PC-9 (cell line): ENCODE data around the gene IL11.

Experiments
- EZH2 ChIP-seq: fragments of 200-600 bp; sonication (generic); IDR thresholded peaks from 2 replicates; pipeline ENCODE4 v1.8.0; 2017; ENCODE audit warnings: antibody characterized with exemption, low read depth
- TF ChIP-seq, protein P1 (sequence below): fragments of 200-600 bp; sonication (generic); conservative IDR thresholded peaks from 2 replicates; pipeline ENCODE4 v1.6.1; 2017; ENCODE audit warnings: mixed run types, antibody characterized with exemption, mild to moderate bottlenecking, moderate library complexity

DNA sequence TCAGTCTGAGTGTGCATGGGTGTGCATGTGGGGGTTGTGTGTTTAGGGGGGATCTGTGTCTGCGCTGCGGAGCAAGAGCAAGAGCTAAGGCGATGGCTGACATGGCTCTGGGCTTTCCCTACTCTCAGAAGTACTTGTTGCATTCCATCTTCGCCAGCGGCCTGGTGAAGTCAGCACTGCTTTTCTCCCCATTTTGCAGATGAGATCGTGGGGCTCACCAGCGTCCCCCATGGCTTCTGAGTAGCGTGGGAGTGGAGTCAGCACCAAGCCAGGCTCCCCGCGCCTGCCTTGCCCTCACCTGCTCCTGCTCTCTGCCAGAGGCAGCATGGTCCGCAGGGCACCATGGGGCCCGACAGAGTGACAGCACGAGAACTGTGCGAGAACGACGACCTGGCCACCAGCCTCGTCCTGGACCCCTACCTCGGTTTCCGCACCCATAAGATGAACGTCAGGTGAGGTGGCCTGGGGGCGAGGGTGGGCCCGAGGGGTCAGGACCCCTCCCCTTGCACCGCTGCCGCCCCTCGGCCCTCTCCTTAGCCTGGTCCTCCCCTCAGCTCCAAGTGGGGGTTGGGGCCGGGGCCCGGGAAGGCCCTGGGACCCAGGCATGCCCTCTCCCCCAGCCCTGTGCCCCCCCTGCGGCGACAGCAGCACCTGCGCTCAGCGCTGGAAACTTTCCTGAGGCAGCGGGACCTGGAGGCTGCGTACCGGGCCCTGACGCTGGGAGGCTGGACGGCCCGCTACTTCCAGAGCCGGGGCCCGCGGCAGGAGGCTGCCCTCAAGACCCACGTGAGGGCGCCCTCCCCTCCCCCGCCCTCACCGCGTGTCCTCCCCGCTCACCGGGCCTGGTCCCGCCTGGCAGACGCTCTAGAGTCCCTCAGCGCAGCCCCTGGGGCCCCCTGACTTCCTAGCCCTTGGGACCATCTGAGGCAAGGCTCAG lies 28.4 kb downstream of the IL11 start:
- TF ChIP-seq, protein P1, sequence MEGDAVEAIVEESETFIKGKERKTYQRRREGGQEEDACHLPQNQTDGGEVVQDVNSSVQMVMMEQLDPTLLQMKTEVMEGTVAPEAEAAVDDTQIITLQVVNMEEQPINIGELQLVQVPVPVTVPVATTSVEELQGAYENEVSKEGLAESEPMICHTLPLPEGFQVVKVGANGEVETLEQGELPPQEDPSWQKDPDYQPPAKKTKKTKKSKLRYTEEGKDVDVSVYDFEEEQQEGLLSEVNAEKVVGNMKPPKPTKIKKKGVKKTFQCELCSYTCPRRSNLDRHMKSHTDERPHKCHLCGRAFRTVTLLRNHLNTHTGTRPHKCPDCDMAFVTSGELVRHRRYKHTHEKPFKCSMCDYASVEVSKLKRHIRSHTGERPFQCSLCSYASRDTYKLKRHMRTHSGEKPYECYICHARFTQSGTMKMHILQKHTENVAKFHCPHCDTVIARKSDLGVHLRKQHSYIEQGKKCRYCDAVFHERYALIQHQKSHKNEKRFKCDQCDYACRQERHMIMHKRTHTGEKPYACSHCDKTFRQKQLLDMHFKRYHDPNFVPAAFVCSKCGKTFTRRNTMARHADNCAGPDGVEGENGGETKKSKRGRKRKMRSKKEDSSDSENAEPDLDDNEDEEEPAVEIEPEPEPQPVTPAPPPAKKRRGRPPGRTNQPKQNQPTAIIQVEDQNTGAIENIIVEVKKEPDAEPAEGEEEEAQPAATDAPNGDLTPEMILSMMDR: no peak
- TF ChIP-seq EZH2: no peak
